Peyer's patch (tissue), 4 donors: Measurements from ENCODE around the gene SPDYE17. TPM values are rescaled to one million over a fixed set of nuclear protein-coding genes. Genes with fewer than 3 reads are reported as not detected.
"Not testable (repeated sequence)": the region's sequence is repeated elsewhere in the genome, so short reads cannot be mapped to it uniquely, and the experiment has no call there.

Source experiments
- DNase-seq, 3 donors: peaks; one replicate each; pipeline ENCODE4 v3.0.0-alpha.2; 2017 to 2019
- H3K27ac ChIP-seq, 4 donors: fragments of 200-600 bp; sonication (generic); one replicate each; pipeline ENCODE4 v1.5.1; 2016 to 2019
- H3K27me3 ChIP-seq, 2 donors: fragments of 200-600 bp; sonication (generic); one replicate each; pipeline ENCODE4 v1.5.1; 2019
- H3K36me3 ChIP-seq, 3 donors: fragments of 200-600 bp; sonication (generic); one replicate each; pipeline ENCODE4 v1.5.1; 2016 to 2019
- H3K4me1 ChIP-seq, 4 donors: fragments of 200-600 bp; sonication (generic); one replicate each; pipeline ENCODE4 v1.5.1; 2016 to 2019
- H3K4me3 ChIP-seq, 4 donors: fragments of 200-600 bp; sonication (generic); 1 replicate in 3 of 4; 2 replicates in 1 of 4; pipeline ENCODE4 v1.5.1; 2016 to 2019; ENCODE audit warnings: mild to moderate bottlenecking in 1 of 4
- H3K9me3 ChIP-seq, 4 donors: fragments of 200-600 bp; sonication (generic); one replicate each; pipeline ENCODE4 v1.5.1; 2016 to 2019; ENCODE audit warnings: mild to moderate bottlenecking in 1 of 4
- total RNA-seq, 4 donors: library from RNA; depleted of rRNA; stranded (reverse); fragments of >200 nt; gene quantifications; one replicate each; pipeline ENCODE4 v1.1.0, GENCODE V29; 2016

The SPDYE17 gene, protein sequence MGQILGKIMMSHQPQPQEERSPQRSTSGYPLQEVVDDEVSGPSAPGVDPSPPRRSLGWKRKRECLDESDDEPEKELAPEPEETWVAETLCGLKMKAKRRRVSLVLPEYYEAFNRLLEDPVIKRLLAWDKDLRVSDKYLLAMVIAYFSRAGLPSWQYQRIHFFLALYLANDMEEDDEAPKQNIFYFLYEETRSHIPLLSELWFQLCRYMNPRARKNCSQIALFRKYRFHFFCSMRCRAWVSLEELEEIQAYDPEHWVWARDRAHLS
- not detected for total RNA-seq

DNA sequence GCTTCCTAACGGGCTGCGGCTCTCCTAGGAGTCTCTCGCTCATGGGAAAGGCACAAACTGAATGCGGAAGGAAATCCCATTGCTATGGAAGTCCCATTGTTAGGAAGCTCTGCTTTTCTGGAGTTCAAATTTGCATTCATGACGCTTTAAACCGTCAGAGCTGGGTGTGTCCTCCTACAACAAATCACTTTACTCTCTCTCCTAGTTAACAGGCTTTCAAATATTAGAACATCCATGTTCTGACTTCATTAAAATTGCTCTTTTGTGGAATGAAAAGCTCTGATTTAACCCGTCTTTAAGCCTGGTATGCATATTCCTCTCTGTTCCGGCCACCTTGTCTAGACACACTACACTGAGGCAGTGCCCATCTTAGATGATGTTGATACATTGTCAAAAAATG is at the start of gene SPDYE17:
Gene SPDYE17, minus strand, starts transcription at position 101 of the 400 bp plus-strand sequence. CDS start 1,791 bp downstream, outside the sequence.
- H3K27ac ChIP-seq, H3K27me3 ChIP-seq, H3K36me3 ChIP-seq, H3K4me3 ChIP-seq, H3K4me1 ChIP-seq, DNase-seq, H3K9me3 ChIP-seq: not testable (repeated sequence)

DNA sequence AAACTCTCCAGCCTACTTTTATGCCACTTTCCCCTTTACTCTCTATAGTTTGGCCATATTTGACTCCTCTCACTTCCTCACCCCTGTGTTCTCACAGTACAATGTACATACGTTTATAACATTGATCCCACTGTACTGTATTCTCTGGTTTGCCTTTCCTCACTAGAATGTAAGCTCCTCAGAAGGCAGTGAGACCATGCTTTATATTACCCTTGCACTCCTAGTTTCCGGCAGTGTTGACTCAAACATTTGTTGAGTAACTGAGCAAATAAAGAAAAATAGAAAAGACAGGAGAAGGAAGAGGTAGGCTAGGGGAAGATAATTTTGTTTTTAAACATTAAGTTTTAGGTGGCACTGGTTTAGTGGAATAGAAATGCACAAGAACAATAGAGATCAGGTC is 48.1 kb upstream of the SPDYE17 start:
- H3K36me3 ChIP-seq, H3K4me3 ChIP-seq, DNase-seq, H3K9me3 ChIP-seq, H3K4me1 ChIP-seq, H3K27ac ChIP-seq, H3K27me3 ChIP-seq: not testable (repeated sequence)

DNA sequence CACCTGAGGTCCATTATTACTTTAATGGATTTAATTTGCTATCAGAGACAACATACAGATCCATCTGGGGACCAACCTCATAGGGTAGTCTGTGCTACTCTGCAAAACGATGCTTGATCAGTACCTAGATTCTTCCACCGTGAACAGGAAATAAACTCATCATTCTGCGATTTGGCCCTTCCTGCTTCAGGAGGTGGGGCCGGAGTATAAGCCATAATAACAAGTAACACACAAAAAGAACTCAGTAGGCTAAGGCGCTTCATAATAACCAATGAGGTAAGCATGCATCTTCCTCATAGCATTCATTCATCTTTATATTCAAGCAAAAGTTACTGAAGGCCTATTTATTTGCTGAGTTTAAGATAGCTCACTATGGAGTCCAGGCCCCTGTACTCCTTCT is 47.5 kb upstream of the SPDYE17 start:
- not testable (repeated sequence) for H3K27me3 ChIP-seq, H3K4me1 ChIP-seq, DNase-seq, H3K27ac ChIP-seq, H3K36me3 ChIP-seq, H3K4me3 ChIP-seq, H3K9me3 ChIP-seq

DNA sequence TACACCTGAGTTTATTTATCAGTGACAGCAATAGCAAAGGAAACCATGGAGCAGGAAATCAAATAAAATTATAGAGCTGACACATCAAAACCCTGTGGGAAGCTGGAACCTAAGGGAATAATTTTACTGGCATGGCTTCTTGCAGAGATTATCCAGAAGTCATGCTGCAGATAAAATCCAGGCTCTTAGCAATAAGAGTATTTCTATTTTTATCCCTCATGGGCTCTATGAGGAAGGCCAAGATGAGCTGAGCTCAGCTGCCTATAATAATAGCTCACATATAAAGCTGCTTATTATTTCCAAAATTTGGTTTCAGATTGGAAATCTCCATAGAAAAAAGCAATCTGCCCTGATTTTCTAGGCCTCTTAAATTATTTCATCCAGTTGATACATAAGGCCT is 47.0 kb upstream of the SPDYE17 start:
- not testable (repeated sequence) for H3K27ac ChIP-seq, H3K4me3 ChIP-seq, H3K4me1 ChIP-seq, H3K36me3 ChIP-seq, H3K27me3 ChIP-seq, H3K9me3 ChIP-seq, DNase-seq

DNA sequence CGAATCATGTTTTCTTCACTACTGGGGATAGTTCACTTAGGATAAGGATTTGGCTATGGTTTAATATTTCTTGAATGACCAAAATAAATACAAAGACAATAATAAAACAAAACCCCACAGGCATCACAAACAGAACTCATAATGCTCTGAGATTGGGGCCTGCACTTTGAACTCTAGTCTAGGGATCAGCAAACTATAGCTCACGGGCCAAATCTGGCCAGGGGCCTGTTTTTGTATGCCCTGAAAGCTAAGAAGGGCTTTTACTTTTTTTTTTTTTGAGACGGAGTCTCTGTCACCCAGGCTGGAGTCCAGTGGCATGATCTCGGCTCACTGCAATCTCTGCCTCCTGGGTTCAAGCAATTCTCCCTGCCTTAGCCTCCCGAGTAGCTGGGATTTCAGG is 44.9 kb upstream of the SPDYE17 start:
- not testable (repeated sequence) for H3K27me3 ChIP-seq, H3K27ac ChIP-seq, H3K9me3 ChIP-seq, H3K4me1 ChIP-seq, H3K4me3 ChIP-seq, DNase-seq, H3K36me3 ChIP-seq

DNA sequence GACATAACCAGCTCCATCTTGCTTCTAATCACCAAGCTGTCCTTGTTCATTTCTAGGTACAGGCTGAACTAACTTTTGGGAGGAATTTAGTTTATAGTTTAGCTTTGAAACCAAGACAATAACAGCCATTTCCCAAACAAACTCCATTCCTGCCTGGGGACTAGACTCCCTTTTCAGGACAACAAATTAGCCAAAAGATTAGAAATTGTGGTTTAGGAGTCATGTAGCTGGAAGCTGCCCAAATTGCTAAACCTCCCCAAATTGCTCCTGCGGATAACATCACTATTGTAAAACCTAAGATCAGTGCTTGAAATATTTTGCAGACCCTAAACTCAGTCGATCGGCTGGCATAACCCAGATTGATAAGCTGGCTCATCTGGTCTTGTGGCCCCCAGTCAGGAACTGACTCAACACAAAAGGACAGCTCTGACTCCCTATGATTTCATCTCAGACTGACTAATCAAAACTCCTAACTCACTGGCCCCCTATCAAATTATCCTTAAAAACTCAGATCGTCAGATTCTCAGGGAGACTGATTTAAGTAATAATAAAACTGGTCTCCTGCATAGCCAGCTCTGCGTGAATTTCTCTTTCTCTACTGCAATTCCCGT is 42.7 kb upstream of the SPDYE17 start:
- H3K27me3 ChIP-seq, H3K27ac ChIP-seq, H3K36me3 ChIP-seq, H3K9me3 ChIP-seq, DNase-seq, H3K4me1 ChIP-seq, H3K4me3 ChIP-seq: not testable (repeated sequence)

DNA sequence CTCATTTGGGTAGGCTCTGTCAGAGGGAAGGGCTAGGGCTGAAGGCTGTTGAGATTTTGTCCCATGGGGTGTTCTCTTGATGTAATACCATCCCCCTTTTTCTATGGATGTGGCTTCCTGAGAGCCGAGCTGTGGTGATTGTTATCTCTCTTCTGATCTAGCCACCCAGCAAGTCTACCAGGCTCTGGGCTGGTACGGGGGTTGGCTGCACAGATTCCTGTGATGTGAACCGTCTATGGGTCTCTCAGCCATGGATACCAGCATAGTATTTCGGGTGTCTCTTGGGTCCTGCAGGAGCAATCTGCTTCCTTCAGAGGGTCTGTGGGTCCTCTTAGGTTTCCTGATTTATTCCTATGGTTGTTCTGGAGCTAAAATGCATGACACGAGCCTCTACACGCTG is 38.9 kb upstream of the SPDYE17 start:
- not testable (repeated sequence) for H3K27ac ChIP-seq, DNase-seq, H3K4me1 ChIP-seq

DNA sequence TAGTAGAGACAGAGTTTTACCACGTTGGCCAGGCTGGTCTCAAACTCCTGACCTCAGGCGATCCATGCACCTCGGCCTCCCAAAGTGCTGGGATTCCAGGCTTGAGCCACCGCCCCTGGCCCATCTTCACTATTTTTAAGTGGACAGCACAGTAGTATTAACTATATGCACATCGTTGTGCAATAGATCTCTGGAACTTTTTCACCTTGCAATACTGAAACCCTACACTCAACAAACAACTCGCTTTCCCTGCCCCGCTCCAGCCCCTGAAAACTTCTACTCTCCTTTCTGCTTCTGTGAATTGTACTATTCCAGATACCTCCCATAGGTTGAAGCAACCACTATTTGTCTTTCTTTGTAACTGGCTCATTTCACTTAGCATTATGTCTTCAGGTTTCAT is 33.7 kb upstream of the SPDYE17 start:
- not testable (repeated sequence) for H3K4me1 ChIP-seq, H3K9me3 ChIP-seq, H3K36me3 ChIP-seq, H3K27ac ChIP-seq, H3K4me3 ChIP-seq, DNase-seq, H3K27me3 ChIP-seq

More for the DNA sequence above, 38.9 kb upstream of the SPDYE17 start:
- H3K9me3 ChIP-seq, H3K4me3 ChIP-seq, H3K36me3 ChIP-seq, H3K27me3 ChIP-seq: not testable (repeated sequence)

DNA sequence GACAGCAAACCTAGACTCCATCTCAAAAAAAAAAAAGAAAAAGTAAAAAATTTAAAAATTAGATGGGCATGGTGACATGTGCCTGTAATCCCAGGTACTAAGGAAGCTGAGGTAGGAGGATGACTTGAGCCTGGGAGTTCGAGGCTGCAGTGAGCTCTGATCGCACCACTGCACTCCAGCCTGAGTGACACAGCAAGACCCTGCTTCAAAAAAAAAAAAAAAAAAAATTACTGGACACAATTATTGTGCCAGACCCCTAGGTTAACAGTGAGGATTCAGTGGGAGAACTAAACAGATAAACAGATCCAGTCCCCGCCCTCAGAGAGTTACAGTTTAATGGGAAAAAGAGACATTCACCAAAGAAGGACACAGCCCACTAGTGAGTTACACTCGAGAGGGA is 31.6 kb upstream of the SPDYE17 start:
- H3K27me3 ChIP-seq, H3K9me3 ChIP-seq, H3K36me3 ChIP-seq, H3K4me1 ChIP-seq, H3K4me3 ChIP-seq, H3K27ac ChIP-seq, DNase-seq: not testable (repeated sequence)

DNA sequence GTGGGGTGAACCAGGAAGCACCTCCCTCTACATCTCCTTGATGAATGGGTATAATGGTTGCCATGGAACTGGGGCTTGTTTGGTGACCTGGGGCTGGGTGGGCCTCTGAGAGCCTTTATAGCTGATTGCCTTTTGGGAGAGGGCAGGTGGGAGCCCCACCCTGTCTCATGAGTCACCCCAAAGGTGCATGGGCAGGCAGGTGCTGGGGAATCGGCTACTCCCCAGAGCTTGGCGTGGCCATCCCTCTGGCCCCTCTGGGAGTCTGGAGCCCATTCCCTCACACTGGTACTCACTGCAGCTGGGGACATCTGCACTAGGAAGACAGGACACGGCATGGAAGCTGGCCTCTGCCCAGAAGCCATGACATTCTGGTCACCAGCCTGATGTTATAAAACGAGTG is 30.4 kb upstream of the SPDYE17 start, which contains the start of gene SPDYE18:
Gene SPDYE18, minus strand, starts transcription at position 2 of the 400 bp plus-strand sequence. CDS start 2,046 bp downstream, outside the sequence.
- H3K4me1 ChIP-seq, H3K4me3 ChIP-seq, H3K27me3 ChIP-seq, H3K9me3 ChIP-seq, DNase-seq, H3K36me3 ChIP-seq, H3K27ac ChIP-seq: not testable (repeated sequence)

DNA sequence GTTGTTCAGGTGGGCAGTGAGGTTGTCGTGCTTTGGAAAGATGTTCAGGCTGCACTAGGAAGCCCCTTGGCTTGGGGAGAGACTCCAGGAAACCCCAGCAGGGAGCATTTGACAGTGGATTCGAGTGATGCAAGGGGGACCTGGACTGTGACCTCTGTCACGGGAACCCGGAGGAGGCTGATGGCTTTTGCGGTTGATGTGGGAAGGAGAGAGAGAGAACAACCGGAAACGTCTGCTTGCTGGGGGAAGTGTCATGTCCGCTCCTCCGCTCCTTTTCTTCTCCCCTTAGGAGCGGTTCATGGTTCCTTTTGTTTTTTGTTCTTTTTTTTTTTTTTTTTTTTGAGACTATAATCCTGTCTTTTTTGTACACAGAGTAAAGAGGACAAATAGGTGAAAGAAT is 5.8 kb downstream of the SPDYE17 start:
- not testable (repeated sequence) for DNase-seq, H3K27me3 ChIP-seq, H3K9me3 ChIP-seq, H3K27ac ChIP-seq, H3K4me3 ChIP-seq, H3K4me1 ChIP-seq, H3K36me3 ChIP-seq

DNA sequence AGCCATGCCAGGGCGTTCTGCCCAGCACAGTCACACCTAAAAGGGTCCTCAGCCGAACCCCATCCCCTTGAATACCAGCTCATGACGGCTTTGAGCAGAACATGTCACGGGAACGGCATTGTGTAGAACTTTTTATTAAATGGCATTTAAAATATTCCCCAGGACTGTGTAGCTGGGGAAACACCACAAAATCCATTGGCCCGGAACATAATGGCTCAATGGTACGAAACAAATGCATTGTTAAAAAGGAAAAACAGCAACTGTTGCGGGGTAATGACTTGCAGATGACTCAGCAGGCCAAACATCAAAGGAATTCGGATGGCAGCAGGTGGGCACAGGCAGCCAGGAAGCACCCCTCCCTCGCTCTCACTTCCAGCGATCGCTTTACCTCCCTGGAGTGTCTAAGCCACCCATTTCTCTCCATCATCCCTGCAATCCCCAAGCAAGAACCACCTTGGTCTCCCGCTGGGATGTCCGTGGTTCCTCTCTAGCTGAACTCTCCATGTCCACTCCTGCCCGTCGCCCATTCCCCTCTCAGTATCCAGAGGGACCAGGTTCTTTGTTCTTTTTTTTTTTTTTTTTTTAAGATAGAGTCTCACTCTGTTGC is 22.0 kb downstream of the SPDYE17 start:
- H3K27ac ChIP-seq, DNase-seq, H3K36me3 ChIP-seq, H3K9me3 ChIP-seq, H3K27me3 ChIP-seq, H3K4me3 ChIP-seq, H3K4me1 ChIP-seq: not testable (repeated sequence)

DNA sequence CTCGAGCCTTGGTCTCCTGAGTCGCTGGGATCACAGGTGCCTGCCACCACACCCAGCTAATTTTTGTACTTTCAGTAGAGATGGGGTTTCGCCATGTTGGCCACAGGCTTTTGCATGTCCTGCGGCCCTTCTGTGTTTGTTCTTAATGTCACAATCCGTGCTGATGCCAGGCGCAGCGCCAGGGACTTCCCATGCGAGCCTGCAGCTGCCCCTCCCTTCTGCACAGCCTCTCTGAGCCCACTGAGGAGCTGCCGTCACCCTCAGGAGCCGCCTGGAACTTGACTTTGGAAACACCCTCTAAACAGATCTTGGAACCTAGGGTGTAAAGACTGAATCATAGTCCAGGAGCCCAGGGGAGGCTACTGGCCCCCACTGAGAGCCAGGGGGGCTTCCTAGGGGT is 24.2 kb downstream of the SPDYE17 start:
- not testable (repeated sequence) for H3K9me3 ChIP-seq, H3K4me1 ChIP-seq, H3K4me3 ChIP-seq, H3K27me3 ChIP-seq, H3K36me3 ChIP-seq
- peak overlapping the region in 2 of 4 donors; percentile 9 to 42 for H3K27ac ChIP-seq
- peak; percentile 38 to 85 (median 84) for DNase-seq

DNA sequence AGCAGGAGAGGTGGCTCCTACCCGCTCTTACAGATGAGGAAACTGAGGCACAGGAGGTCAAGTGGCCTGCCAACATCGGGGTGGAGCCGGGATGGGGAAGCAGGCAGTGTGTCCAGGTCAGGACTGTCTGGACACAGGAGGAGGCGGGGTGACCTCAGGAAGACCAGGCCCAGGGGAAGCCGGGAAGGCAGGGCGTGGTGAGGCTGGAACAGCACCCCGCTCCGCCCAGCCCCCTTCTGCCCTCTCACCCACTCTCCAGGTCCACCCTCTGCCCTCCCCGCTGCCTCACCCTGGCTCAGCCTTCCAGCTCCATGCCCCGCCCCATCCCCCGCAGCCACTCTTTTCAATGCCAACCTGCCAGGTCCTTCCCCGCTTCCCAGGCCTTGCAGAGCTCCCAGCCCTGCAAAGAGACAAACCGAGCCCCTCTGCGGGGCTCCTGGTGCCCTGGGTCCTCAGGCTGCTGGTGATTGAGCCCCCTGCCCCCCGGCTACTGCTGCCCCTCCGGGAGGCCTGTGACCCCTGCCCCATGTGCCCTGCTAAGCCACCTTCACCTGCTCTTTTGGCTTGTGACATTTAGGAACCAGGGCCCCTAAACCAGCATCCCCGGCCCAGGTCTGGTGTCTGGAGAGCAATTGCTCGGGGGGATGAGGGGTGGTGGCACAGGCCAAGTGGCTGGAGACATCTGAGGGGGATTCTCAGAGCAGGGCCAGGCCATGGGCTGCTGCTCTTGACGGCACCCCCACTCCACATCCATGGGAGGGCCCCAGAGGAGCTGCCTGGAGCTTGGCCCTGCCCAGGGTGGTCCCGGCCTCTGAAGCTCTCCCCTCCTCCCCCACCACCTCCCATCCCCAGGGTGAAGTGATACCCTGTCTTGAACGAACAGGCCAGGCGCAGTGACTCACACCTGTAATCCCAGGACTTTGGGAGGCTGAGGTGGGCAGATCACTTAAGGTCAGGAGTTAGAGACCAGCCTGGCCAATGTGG is 25.7 kb downstream of the SPDYE17 start:
- H3K4me1 ChIP-seq, H3K27me3 ChIP-seq, H3K9me3 ChIP-seq, H3K4me3 ChIP-seq, H3K36me3 ChIP-seq: not testable (repeated sequence)
- peak in 2 of 3 donors; percentile 54 to 59 for DNase-seq
- H3K27ac ChIP-seq: peak overlapping the region in 2 of 4 donors; percentile 32 to 48
